K562 treated with DMSO at 1 percent for 4 hours (cell line): ENCODE results near the gene CCDC177. TPM values are rescaled to one million over a fixed set of nuclear protein-coding genes. Genes with fewer than 3 reads are reported as not detected.

ENCODE experiments used
- total RNA-seq: library from RNA; unstranded; fragments of 300-600 nt; gene quantifications from 2 replicates; pipeline ENCODE4 v1.2.3, GENCODE V29; 2022; ENCODE audit not compliant: insufficient read depth

CCDC177 gene
- total RNA-seq = not detected in 2 replicates

GRCh38 chr14:69574263-69574953, at the start of gene CCDC177:
CCDC177 (minus strand) TSS chr14:69574871; CDS start chr14:69573622, 1,249 bp downstream.

DNA sequence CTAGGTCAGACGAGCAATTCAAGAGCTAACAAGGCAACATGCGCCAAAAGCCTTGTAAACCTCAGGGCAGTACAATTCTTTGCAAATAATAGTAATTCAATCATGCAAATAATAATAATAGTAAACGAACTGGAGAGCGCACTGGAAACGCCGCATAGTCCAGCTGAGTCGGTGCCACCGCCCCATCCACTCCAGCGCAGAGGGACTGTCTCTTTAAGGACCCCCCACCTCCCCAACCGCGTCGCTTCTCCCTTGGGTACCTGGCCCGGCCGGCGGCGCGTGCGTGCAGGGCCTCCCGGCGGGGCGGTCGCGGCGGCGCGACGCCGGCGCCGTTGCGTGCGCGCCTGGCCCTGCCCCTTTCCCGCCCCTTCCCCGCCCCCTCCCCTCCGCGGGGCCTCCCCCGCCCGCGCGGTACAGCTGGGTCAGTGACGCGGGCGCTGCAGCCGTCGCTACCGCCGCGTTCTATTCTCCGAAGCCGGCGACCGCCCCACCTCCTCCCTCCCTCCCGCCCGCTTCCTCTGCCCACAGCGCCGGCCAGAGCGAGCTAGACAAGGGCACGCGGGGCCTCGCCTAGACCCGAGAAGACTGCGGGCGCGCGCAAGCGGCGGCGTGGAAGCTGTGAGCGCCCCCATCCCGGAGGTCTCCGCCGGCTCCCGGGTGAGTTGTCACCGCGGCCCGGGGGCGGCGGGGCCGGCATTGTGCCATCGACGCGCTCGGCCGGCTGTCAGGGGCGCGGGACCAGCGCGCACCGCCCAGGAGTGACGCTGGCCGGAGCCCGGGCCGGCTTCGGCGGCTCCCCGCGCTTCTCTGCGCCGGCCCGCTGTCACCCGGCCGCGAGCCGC, 36.7 kb upstream of the CCDC177 start, which contains the start of gene SUSD6:
TSS of gene SUSD6 (plus strand) at position 425 of the 842 bp plus-strand sequence. CDS start 46,997 bp downstream, outside the sequence.

Other genes with a start within 250 kb of the CCDC177 start
- 107 and 132 TPM in 2 replicates for gene ERH, start 176.6 kb downstream of the CCDC177 start, total RNA-seq
- 22.5 and 24.0 TPM in 2 replicates for gene SLC39A9, start 176.2 kb downstream of the CCDC177 start, total RNA-seq
- gene PLEKHD1, start 90.1 kb downstream of the CCDC177 start, total RNA-seq = 0.23 TPM in 1 of 2 replicates, not detected in the other
- 6.8 and 7.7 TPM in 2 replicates for gene SUSD6, start 36.7 kb upstream of the CCDC177 start, total RNA-seq
- gene SRSF5, start 192.3 kb upstream of the CCDC177 start, total RNA-seq = 120 and 157 TPM in 2 replicates
- not detected in 2 replicates for gene SLC10A1, start 222.4 kb upstream of the CCDC177 start, total RNA-seq